Measurements from ENCODE around the gene CHST11. TPM values are rescaled to one million over a fixed set of nuclear protein-coding genes. Genes with fewer than 3 reads are reported as not detected.

CHST11 gene
- total RNA-seq, 1 experiment from 2014 or later, result 1.1 TPM

DNA sequence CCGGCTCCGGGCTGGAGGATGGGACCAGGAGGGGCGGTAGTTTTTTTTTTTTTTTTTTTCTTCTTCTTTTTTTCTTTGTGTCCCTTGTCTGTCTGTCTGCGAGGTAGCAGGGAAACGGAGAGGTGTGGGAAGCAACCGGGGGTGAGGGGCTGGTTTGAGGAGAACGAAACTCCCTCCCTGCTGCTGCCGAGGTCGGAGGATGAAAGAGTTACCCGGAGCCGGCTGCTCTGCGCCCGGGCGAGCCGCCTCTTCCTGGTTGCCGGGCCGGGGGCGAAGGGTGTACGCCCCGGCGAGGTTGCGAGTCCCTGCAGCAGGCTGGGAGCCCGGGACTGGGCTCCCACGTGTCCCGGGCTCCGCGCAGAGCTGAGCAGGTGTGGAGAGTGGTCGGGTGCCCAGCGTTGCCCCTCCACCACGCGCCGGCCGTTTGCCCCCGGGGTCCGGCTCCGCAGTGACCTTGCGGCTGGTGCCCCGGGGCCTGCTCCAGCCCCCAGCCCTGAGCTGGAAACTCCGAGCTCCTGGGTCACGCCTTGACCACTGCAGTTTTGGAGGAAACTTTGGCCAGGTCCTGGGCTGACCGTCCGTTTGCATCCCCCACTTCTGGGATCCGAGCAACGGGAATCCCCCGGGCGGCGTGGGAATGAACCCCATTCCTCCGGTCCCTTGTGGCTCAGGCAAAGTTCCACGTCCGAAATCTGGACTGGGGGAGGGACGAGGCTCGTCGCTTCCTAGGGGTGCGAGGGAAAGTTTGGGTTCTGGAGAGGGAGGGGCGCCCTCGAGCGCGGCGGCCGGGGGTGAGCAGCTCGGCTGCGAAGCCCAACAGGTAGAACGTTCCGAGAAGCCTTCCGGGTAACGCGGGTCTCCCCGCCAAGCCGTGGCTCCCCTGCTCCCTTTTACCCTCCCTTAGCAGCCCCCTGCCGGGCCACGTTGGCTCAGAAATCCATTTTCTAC, 1.3 kb downstream of the CHST11 start:
- Histone ChIP-seq H3K27ac (ENCODE audit: low read depth, low read length, poor library complexity, severe bottlenecking) (no peak overlapping the region), H3K4me1 (ENCODE audit: insufficient read depth, low read length, poor library complexity, severe bottlenecking) (peaks cover 4% of the 10 kb centered on the region), H3K4me3 (ENCODE audit: low read depth, low read length, poor library complexity, severe bottlenecking) (peak overlapping the region; percentile 61), H3K36me3 (ENCODE audit: insufficient read depth, low read length, poor library complexity, severe bottlenecking) (no peaks in the 10 kb centered on the region), H3K27me3 (replicated peaks; ENCODE audit: insufficient read depth, low read depth, low read length, poor library complexity) (peaks cover 41% of the 10 kb centered on the region), H3K9me3 (ENCODE audit: low read depth, low read length, poor library complexity, severe bottlenecking) (no peaks in the 10 kb centered on the region)
- BruUV-seq (replicated peaks), result no TSS peak
- intact Hi-C loops (cut with micrococcal nuclease; ENCODE audit: unreplicated experiment), result loop anchor here (10.0 kb wide), 1 partner anchor 407 kb away; no protein-coding TSS in a partner anchor
- POLR2A ChIA-PET (ENCODE audit: low non-redundant PET), result no interaction called here
- TF ChIP-seq, protein P1, sequence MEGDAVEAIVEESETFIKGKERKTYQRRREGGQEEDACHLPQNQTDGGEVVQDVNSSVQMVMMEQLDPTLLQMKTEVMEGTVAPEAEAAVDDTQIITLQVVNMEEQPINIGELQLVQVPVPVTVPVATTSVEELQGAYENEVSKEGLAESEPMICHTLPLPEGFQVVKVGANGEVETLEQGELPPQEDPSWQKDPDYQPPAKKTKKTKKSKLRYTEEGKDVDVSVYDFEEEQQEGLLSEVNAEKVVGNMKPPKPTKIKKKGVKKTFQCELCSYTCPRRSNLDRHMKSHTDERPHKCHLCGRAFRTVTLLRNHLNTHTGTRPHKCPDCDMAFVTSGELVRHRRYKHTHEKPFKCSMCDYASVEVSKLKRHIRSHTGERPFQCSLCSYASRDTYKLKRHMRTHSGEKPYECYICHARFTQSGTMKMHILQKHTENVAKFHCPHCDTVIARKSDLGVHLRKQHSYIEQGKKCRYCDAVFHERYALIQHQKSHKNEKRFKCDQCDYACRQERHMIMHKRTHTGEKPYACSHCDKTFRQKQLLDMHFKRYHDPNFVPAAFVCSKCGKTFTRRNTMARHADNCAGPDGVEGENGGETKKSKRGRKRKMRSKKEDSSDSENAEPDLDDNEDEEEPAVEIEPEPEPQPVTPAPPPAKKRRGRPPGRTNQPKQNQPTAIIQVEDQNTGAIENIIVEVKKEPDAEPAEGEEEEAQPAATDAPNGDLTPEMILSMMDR (conservative IDR thresholded peaks at IDR 0.05; ENCODE audit: low read depth, low read length), result no peak
- no peak for TF ChIP-seq EZH2 (IDR thresholded peaks at IDR 0.05; ENCODE audit: borderline replicate concordance, low read depth, low read length, poor library complexity, severe bottlenecking)
- DNase-seq (ENCODE audit: low spot score), result peak; percentile 25
- CTCF ChIA-PET, result interaction anchor here (0.7 to 1.2 kb wide), 2 partner anchors 76 to 1643 kb away, joined by 4 to 8 read pairs; no protein-coding TSS in a partner anchor

DNA sequence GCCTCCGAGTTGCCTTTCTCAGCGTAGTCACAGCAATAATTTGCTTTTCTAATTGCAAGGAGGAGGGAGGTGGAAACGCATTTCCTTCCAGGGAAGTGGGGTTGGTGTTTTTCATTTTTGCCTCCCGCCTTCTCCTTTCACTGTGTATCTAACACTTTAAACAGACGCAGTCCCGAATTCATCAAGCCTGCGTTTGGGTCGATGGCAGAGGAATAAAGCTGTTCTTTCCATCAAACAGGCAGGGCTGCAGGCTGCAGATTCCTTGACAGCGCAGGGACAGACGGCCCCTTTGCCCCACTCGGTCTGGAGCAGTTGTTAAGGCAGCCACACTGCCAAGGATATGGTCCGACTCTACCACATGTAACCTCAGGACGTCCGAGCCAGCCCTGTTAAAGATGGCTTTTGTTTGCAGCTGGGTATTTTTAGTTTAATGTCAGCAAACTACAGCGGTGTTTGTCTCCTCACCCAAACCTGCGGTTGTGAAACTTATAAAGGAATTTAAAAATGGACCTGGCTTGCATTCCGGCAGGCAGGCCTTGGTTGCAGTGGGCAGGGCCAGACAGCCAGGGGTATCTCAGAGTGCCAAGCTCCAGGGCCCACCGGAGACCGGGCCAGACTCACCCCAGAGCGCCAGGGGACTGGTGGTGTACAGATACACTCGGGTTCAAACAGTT, 2.1 kb downstream of the CHST11 start:
- BruUV-seq (replicated peaks), result no TSS peak
- DNase-seq (ENCODE audit: low spot score), result no peak

DNA sequence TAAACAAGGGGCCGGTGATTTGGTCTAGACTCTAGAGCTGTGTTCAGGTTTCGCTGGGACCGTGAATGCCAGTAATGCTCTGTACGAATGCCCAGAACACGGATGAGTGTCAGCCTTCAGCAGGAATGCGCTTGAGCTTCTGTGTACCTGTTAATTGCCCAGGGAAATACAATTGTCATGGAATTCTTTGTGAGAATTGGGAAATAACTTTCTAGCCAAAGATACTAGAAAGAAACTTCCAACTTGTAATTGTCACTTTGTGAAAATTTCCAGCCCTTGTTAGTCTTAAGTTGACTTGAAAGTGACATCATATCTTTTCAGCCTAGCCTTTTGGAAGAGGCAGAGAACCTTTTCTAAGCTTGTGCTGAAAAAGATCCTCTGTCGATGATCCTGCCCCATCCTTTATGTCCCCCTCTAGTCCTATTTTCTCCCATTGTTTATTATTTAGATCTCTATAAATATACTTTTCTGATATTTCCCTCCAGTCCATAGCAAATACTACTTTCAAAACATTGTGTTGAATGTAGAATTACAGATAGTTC, 2.7 kb downstream of the CHST11 start:
- Histone ChIP-seq H3K27ac (ENCODE audit: low read depth, low read length, poor library complexity, severe bottlenecking) (no peak overlapping the region), H3K36me3 (ENCODE audit: insufficient read depth, low read length, poor library complexity, severe bottlenecking) (no peaks in the 10 kb centered on the region), H3K27me3 (replicated peaks; ENCODE audit: insufficient read depth, low read depth, low read length, poor library complexity) (peaks cover 41% of the 10 kb centered on the region), H3K9me3 (ENCODE audit: low read depth, low read length, poor library complexity, severe bottlenecking) (no peaks in the 10 kb centered on the region), H3K4me3 (ENCODE audit: low read depth, low read length, poor library complexity, severe bottlenecking) (no peak overlapping the region), H3K4me1 (ENCODE audit: insufficient read depth, low read length, poor library complexity, severe bottlenecking) (peaks cover 4% of the 10 kb centered on the region)
- intact Hi-C loops (cut with micrococcal nuclease; ENCODE audit: unreplicated experiment), result loop anchor here (10.0 kb wide), 1 partner anchor 405 kb away; no protein-coding TSS in a partner anchor
- TF ChIP-seq EZH2 (IDR thresholded peaks at IDR 0.05; ENCODE audit: borderline replicate concordance, low read depth, low read length, poor library complexity, severe bottlenecking), result no peak
- TF ChIP-seq, protein P1 (conservative IDR thresholded peaks at IDR 0.05; ENCODE audit: low read depth, low read length), result no peak
- no peak for DNase-seq (ENCODE audit: low spot score)
- BruUV-seq (replicated peaks), result no TSS peak
- POLR2A ChIA-PET (ENCODE audit: low non-redundant PET), result no interaction called here
- CTCF ChIA-PET, result no interaction called here

More for the DNA sequence above, 2.1 kb downstream of the CHST11 start:
- intact Hi-C loops (cut with micrococcal nuclease; ENCODE audit: unreplicated experiment), result loop anchor here (10.0 kb wide), 1 partner anchor 406 kb away; no protein-coding TSS in a partner anchor
- ChIA-PET CTCF (no interaction called here), POLR2A (ENCODE audit: low non-redundant PET) (no interaction called here)
- Histone ChIP-seq H3K9me3 (ENCODE audit: low read depth, low read length, poor library complexity, severe bottlenecking) (no peaks in the 10 kb centered on the region), H3K27ac (ENCODE audit: low read depth, low read length, poor library complexity, severe bottlenecking) (no peak overlapping the region), H3K4me3 (ENCODE audit: low read depth, low read length, poor library complexity, severe bottlenecking) (peak overlapping the region; percentile 61), H3K4me1 (ENCODE audit: insufficient read depth, low read length, poor library complexity, severe bottlenecking) (peaks cover 4% of the 10 kb centered on the region), H3K27me3 (replicated peaks; ENCODE audit: insufficient read depth, low read depth, low read length, poor library complexity) (peaks cover 41% of the 10 kb centered on the region), H3K36me3 (ENCODE audit: insufficient read depth, low read length, poor library complexity, severe bottlenecking) (no peaks in the 10 kb centered on the region)
- TF ChIP-seq, protein P1 (conservative IDR thresholded peaks at IDR 0.05; ENCODE audit: low read depth, low read length), result no peak
- TF ChIP-seq EZH2 (IDR thresholded peaks at IDR 0.05; ENCODE audit: borderline replicate concordance, low read depth, low read length, poor library complexity, severe bottlenecking), result no peak

Measured in A673 (cell line).